ENCODE measurements around the gene LCN6.
"Not testable (repeated sequence)": the region's sequence is repeated elsewhere in the genome, so short reads cannot be mapped to it uniquely, and the experiment has no call there.

LCN6 gene

DNA sequence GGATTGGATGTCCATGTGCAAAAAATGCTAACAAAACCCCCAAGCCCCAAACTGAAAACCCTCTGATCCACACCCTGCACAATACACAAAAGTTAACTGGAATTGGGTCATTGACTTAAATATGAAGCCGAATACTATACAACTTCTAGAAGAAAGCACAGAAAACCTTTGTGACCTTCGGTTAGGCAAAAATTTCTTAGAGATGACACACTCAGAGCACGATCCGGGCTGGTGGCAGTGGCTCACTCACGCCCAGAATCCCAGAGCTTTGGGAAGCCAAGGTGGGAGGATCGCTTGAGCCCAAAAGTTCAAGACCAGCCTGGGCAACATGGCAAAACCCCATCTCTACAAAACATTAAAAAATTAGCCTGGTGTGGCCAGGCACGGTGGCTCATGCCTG is 37.8 kb downstream of the LCN6 start:
- no peak for DNase-seq (ENCODE audit: low read depth in 3 of 3)

DNA sequence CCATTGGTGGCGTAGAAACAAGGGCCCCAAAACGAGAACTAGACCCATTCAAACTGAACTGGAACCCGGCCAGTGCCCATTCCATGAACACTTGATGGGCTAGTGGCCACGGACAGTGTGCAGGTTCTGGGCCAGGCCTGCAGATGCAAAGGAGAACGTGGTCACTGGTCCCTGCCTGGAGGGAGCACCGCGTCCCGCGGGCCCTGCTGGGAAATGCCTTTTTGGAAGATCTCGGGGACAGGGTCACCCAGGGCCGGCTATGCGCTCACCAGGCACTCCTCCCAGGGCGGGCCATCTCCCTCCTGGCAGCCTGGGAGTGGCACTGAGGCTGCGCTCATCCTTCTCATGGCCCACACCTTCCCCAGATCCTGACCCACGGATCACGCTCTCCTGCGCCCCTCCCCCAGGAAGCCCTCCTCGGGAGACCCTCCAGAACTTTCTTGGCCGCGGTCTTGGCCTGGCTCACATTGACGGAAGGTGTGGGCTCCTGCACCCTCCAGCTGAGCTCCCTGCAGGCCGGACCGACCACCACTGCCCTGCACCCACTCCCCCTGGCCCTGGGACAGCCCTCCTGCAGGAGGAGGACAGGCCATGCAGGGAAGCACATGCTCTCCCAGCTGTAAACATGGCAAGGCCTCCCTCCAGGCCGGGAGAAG is 38.7 kb downstream of the LCN6 start:
- no peak for DNase-seq (ENCODE audit: low read depth in 3 of 3)

DNA sequence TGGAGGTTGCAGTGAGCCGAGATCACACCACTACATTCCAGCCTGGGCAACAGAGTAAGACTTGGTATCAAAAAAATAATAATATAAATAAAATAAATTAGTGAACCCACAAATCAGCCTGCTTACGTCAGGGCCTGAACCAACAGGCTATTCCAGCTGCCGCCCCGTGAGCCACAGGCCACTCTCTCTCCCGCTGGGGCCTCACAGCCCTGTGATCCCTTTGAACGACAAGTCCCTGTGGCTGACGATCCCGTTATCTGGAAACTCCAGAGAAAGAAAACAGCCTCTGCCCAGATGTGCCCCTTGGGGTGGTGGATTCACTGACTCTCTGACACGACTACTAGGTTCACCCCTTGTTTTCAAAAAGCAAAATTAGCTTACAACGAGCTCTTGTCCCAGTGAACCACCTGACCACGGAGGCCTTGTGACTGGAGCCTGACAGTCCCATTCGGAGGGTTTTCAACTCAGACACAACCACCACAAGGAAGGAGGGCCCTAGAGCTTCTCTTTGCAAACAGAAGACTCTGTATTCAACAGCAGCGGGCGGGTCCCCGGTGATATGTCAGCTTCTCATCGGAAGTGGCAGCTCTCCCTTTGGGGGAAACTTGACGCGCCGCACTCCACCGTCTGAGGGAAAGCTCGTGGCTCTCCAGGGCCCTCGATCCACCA is 40.3 kb downstream of the LCN6 start:
- no peak for DNase-seq (ENCODE audit: low read depth in 3 of 3)

DNA sequence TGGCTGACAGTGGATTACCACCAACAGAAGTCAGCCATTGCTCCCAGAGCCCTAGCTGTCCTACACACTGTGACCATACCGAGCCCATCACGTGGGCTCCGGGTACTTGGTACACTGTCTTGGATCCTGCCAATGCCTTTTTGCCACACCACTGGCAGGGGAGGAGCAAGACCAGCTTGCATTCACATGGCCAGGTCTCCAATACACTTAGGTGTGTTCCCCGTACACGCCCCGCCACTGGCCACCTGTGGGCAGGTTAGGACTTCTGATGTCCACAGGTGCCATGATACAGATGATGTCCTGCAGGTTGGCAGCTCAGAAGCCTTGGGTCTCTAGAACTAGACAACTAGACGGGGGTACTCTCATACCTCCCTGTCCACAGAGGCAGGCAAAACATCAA is 41.3 kb downstream of the LCN6 start:
- no peak for DNase-seq (ENCODE audit: low read depth in 3 of 3)

DNA sequence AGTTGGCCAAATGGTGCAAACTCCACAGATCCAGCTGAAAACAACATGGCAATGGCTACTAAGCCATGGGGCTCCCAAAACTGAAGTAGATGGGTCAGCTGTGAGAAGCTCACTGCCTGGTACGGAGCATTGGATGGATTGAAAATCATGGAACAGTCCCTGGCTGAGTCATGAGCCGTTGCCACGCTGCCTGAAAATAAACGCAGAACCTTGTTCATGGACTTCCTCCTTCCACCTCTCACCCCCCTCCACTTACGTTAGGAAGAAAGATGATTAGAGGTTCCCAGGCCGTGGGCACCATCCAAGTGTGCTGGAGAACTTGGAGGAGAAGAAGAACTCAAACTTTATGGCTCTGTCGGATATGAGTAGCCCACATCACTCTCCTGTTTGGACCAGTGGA is 42.8 kb downstream of the LCN6 start:
- no peak for DNase-seq (ENCODE audit: low read depth in 3 of 3)

DNA sequence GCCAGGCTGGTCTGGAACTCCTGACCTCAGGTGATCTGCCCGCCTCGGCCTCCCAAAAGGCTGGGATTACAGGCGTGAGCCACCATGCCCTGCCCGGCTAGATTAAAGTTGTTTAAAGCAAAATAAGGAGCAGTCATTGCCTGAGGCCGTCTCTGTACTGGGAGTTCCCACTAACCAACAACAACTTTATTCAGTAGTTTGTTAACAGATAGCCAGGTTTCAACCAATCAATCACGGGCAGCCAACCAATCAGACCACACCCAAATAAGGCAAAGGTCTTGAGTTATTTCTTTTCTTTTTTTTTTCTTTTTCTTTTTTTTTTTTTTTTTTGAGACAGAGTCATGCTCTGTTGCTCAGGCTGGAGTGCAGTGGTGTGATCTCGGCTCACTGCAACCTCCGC is 43.6 kb downstream of the LCN6 start:
- DNase-seq (ENCODE audit: low read depth in 3 of 3), result not testable (repeated sequence)

DNA sequence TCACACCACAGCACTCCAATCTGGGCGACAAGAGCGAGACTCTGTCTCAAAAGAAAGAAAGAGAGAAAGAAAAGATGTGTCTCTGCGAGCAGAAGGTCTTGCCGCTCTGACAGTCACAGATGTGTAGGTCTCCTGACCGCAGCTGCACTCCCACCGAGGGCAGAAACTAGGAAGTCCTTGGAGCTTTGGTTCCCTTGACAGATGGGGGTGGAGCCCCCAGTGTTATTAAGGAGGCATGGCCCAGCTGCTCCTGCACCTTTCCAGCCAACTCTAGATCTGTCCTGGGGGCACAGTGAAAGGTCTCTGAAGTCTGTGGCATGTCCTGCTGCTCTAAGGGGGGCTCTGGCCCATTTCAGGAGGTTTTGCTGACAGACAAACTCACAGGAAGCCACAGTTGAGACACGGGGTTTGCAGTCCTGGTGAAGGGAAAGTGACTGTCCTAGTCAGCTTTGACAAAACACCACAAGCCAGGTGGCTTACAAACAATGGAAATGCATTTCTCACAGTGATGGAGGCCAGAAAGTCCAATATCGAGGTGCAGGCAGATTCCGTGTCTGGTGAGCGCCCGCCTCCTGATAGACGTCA is 45.0 kb downstream of the LCN6 start:
- DNase-seq (ENCODE audit: low read depth in 3 of 3), result no peak

DNA sequence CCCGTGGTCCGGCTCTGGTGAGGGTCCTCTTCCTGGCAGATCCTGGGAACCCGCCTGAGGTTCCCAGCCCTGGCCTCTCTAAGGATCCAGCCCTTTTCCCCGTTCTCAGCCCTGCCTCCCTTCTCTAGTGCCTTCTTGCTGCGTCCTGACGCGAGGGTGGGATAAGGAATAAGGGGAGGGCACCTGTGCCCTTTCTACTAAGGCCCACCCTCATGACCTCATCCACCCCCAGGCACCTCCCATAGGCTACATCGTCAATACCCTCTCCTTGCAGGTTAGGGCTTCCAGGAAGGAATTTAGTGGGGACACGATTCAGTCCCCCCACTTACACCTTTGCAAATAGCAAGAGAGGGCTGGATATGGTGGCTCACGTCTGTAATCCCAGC is 46.7 kb downstream of the LCN6 start:
- no peak for DNase-seq (ENCODE audit: low read depth in 3 of 3)

DNA sequence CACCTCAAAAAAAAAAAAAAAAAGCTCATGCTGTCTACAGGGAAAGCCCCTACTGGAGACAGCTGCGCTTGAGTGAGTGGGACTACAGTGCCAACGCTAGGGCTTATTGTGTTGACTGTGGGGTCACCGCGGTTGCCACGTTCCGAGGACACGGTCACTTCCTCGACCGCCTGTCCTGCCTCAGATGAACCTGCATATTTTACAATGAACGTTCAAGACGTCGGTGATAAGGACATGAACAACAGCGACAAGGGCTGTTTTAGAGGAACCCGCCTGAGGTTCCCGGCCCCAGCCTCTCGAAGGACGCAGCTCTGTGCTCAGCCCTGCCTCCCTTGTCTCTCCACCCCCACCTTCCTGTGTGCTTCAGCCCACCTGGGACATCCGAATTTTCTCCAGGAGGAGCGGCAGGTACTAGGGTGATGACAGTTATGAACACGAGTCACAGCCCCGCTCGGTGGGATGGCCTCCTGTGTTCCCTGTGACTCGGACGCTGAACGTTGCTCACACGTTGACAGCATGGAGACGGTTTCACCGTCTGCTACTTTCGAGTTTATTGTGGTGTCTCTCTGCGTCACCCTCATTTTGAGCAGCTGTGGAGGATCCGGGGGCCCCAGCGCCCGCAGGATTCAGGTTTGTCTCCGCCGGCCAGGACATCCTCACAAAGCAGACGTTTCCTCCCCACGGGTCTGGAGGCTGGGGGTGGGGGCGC is 47.2 kb downstream of the LCN6 start:
- peak; percentile 58 to 75 (median 60) for DNase-seq (ENCODE audit: low read depth in 3 of 3)

DNA sequence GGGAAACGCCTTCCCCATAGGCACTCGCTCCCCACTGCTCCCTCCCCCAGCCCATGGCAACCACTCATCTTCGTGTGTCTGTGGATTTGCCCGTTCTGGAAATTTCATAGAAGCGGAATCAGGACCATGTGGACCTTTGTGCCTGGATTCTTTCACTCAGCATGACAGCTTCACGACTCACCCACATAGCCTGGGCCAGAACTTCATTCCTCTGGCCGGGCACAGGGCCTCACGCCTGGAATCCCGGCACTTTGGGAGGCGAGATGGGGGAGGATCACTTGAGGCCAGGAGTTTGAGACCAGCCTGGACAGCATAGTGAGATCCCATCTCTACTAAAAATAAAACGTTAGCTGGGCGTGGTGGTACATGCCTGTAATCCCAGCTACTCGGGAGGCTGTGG is 48.0 kb downstream of the LCN6 start:
- no peak for DNase-seq (ENCODE audit: low read depth in 3 of 3)

DNA sequence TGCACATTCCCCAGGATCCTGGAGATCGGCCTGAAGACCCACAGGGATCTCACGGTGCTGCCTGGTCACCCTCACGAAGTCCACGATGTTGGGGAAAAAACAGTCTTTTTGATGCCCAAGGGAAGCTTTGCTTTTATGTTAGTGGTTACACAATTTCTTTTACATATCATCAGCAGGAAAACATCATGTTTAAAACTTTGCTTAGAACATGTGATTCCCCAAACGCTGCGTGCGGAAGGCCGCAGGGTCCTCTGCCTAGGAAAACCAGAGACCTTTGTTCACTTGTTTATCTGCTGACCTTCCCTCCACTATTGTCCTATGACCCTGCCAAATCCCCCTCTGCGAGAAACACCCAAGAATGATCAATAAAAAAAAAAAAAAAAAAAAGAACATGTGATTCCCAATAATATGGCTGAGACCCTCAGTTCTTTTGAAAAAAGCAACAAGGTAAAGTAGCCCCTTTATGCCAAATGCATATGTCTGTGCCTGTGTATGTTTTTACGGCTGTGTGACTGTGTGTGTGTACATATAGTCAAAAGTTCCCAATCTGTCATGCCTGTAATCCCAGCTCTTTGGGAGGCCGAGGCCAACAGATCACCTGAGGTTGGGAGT is 49.6 kb downstream of the LCN6 start:
- no peak for DNase-seq (ENCODE audit: low read depth in 3 of 3)

DNA sequence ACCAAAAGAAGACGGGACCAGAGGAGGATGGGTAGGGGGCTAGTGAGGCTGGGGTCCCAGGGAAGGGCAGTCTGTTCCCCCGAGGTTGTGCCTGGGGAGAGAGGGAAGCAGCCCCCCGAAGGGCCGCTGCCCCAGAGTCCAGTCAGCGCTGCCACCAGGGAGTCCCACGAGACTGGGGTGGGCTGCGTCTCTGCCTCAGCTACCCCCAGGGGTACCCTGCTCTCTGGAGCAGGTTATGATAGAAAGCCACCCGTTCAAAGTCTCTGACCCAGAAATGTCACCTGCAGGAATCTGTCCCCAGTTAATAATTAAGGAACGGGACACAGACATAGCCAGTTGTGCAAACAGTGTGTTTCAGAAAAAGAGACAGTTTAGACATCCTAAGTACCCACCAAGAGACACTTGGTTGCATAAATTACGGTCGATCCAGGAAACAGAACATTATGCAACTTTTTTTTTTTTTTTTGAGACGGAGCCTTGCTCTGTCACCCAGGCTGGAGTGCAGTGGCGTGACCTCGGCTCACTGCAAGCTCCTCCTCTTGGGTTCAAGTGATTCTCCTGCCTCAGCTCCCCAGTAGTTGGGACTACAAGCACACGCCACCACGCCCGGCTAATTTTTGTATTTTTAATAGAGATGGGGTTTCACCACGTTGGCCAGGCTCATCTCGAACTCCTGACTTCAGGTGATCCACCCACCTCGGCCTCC is 50.4 kb downstream of the LCN6 start:
- DNase-seq (ENCODE audit: low read depth in 3 of 3), result no peak

DNA sequence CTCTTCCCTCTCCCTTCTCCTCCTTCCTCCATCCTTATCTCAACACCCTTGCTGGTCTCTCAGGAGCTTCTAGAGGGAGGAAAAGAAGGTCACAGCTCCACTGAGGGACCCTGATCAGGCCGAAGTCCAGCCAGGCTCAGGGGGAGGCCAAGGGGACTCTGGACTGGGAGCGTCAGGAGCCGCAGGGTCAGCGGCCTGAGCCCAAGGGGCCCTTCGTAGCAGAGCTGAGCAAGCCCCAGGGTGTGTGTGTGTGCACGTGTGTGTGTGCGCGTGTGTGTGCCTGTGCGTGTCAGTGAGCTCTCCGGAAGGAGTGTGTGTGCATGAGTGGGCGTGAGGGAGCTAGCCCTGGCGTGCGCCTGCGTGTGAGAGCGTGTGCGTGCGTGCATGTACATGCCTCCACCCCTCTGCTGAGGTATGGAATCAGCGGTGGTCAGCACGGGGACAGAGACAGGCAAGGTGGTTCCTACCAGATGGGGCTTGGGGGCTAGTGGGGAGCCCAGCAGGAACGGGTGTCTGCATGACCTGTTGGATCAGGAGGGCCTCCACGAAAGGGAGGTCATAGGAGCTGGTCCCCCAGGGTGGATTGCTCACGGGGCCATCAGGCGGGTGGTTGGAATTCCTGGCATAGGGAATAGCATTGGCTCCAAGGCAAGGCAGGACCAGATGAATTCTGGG is 51.0 kb downstream of the LCN6 start:
- no peak for DNase-seq (ENCODE audit: low read depth in 3 of 3)

DNA sequence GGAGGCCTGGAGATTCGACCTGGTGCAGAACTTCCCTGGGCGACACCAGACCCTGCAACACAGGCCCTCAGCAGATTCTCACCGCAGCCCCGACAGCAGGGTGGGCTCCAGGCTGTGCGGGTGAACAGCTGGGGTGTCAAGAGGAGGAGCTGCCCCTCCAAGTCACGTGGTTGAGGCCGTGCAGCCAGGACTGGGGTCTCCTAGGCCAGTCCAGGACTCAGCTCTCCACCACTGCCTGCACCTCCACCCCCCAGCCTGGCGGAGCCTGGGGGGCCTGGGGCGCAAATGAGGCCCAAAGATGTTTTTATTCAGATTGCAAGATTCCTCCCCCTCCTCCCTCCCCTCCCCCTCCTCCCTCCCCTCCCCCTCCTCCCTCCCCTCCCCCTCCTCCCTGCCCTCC is 51.8 kb downstream of the LCN6 start:
- no peak for DNase-seq (ENCODE audit: low read depth in 3 of 3)

DNA sequence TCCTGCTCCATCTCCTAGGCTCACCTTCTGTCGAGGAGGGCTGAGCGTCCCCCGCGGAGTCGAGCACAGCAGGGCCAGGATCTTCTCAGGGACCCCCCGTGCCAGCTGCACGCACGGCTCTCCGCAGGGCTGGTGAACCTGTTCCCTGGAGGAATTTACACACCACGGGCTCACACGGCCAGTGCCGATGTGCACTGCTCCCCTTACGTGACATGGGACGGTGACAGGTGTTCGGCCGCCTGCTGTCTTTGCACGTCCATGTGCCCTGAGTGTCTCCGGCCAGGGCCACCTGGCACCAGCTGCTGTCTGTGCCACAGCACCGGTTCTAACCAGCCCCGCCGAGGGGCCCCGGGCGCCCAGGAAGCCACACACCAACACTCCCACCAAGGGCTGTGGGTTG is 52.4 kb downstream of the LCN6 start:
- no peak for DNase-seq (ENCODE audit: low read depth in 3 of 3)

DNA sequence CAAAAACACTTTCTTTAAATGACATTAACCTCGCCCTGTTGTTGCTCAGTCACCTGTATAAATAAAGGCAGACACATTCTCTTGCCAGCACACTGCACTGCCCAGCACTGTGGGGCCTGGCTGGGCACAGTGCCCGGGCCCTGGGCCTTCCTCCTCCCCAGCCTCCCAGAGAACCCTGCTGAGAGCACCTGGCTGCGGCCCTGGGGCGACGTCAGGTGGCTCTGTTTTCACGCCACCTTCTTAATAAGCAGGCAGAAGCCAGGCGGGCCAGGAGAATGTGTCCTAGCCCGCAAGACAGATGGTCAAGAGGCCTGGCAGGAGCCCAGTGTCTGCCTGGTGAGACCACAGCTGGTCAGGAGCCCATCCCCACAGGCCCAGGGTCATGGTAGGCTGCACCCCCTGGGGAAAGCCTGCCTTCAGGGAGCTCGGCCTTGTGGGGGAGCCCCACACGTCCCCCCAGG is 52.9 kb downstream of the LCN6 start:
- no peak for DNase-seq (ENCODE audit: low read depth in 3 of 3)

DNA sequence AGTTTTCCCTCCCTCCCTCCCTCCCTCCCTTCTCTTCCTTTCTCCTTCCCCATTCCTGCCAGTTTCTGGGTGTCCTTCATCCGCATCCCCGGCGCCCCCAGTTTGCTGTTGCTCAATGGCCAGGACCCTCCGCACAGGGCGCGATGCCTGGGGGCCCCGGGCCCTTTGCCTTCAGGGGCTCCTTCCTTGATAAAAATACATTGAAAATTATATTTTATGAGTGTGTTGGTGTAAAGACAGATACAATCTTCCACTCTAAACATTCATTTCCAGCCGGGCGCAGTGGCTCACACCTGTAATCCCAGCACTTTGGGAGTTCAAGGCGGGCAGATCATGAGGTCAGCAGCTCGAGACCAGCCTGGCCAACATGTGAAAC is 53.5 kb downstream of the LCN6 start:
- DNase-seq (ENCODE audit: low read depth in 3 of 3), result no peak

DNA sequence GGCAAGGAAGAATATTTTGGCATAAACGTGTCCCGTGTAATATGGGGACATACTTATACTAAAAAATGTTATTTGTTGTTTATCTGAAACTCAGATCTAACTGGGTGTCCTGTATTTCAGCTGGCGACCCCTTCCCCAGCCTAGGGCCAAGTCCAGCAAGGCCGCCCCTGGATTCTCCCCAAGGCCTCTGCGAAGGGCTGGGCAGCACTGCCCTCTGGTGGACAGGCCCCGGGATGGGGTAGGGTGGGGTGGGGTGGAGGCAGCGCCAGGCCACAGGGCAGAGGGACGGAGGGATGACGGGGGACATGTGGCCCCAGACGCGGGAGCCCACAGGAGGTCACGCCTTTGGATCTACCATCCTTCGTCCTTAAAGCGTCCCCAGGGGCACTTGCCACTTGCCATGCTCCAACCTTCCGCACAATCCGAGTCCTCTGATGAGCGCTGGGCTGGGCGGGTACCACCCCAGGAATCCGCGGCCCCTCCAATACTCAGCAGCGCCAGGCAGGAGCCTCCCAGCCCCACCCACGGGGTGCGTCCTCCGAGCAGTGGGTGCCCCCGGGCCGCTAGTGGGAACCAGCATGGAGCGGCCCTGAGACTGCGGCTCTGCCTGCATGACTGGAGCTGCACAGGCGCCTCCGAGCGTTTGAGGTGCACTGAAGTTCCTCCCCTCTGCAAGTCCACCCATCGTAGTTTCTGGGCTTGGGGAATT is 54.0 kb downstream of the LCN6 start:
- DNase-seq (ENCODE audit: low read depth in 3 of 3), result peak in 1 of 3 experiments; percentile 35

Data from stimulated activated CD4-positive, alpha-beta T cell treated with anti-CD3 and anti-CD28 coated beads, TNF-alpha, amount 100 ng/mL, for 24 hours (primary cell).